Lung (tissue), 12 donors: ENCODE data around the gene VEPH1. TPM values are rescaled to one million over a fixed set of nuclear protein-coding genes. Genes with fewer than 3 reads are reported as not detected.

ENCODE experiments used
- ATAC-seq: fragments of 200-7000 bp; cut with Tn5 transposase; one replicate; pipeline ENCODE4 v1.9.1; 2020; ENCODE audit warnings: moderate number of reproducible peaks; ENCODE audit not compliant: insufficient read depth, low FRiP score
- DNase-seq, 3 donors: peaks; one replicate each; pipeline ENCODE4 v3.0.0-alpha.2; 2013 to 2017
- H3K27ac ChIP-seq, 2 donors: one replicate each; pipeline ENCODE4 v1.5.1; 2013; ENCODE audit warnings: mild to moderate bottlenecking in 2 of 2, moderate library complexity in 2 of 2, control low read depth in 1 of 2, inconsistent platforms in 1 of 2, low read depth in 1 of 2, low read length in 1 of 2
- H3K27me3 ChIP-seq, 3 donors: one replicate each; pipeline ENCODE4 v1.5.1; 2013; ENCODE audit warnings: low read length in 2 of 3; ENCODE audit not compliant: control insufficient read depth in 3 of 3, insufficient read depth in 3 of 3
- H3K36me3 ChIP-seq, 4 donors: one replicate each; pipeline ENCODE4 v1.5.1; 2013; ENCODE audit warnings: low read length in 4 of 4, mild to moderate bottlenecking in 1 of 4, moderate library complexity in 1 of 4; ENCODE audit not compliant: control insufficient read depth in 4 of 4, insufficient read depth in 4 of 4
- H3K4me1 ChIP-seq, 5 donors: one replicate each; pipeline ENCODE4 v1.5.1; 2013; ENCODE audit warnings: low read length in 5 of 5, mild to moderate bottlenecking in 2 of 5, moderate library complexity in 1 of 5; ENCODE audit not compliant: control insufficient read depth in 5 of 5, insufficient read depth in 5 of 5
- H3K4me3 ChIP-seq: one replicate; pipeline ENCODE4 v1.5.1; 2013; ENCODE audit warnings: mild to moderate bottlenecking, control low read depth, moderate library complexity
- H3K9ac ChIP-seq, 2 donors: one replicate each; pipeline ENCODE4 v1.5.1; 2013; ENCODE audit warnings: low read length in 2 of 2, control low read depth in 1 of 2; ENCODE audit not compliant: insufficient read depth in 1 of 2
- H3K9me3 ChIP-seq, 4 donors: one replicate each; pipeline ENCODE4 v1.5.1; 2013; ENCODE audit warnings: low read length in 3 of 4, mild to moderate bottlenecking in 1 of 4, moderate library complexity in 1 of 4; ENCODE audit not compliant: control insufficient read depth in 4 of 4, insufficient read depth in 3 of 4
- WGBS, 2 donors: extraction: QIAGEN DNeasy Blood & Tissue Kit; methylation state at CpG; one replicate each; pipeline ENCODE4 v1.1.7; 2013; 5-methylcytosine and 5-hydroxymethylcytosine counted together
- polyA plus RNA-seq, 2 donors: library from polyadenylated mRNA; stranded (reverse); fragments of 200-250 nt; gene quantifications; one replicate each; pipeline ENCODE4 v1.2.1, GENCODE V29; 2013
- total RNA-seq, 2 donors: library from RNA; depleted of rRNA in 1 of 2; stranded (reverse); fragments of >200 nt in 1 of 2; gene quantifications; one replicate each; pipeline ENCODE4 v1.2.1, GENCODE V29; 2014 to 2021
- TF ChIP-seq, protein P1 (sequence below): IDR thresholded peaks from 2 replicates; pipeline ENCODE4 v1.5.1; 2012; ENCODE audit warnings: mild to moderate bottlenecking; ENCODE audit errors: control extremely low read depth, extremely low read depth
- donor health status: control.
- donor health status: control.
- donor health status: Bipolar disorder and iron deficiency.
- donor health status: healthy.
- donor health status: DM: yes; HTN: yes; CAD: no.

VEPH1 gene
- total and polyA plus RNA-seq, 4 donors: 14.6 to 237 (median 65.5) TPM

DNA sequence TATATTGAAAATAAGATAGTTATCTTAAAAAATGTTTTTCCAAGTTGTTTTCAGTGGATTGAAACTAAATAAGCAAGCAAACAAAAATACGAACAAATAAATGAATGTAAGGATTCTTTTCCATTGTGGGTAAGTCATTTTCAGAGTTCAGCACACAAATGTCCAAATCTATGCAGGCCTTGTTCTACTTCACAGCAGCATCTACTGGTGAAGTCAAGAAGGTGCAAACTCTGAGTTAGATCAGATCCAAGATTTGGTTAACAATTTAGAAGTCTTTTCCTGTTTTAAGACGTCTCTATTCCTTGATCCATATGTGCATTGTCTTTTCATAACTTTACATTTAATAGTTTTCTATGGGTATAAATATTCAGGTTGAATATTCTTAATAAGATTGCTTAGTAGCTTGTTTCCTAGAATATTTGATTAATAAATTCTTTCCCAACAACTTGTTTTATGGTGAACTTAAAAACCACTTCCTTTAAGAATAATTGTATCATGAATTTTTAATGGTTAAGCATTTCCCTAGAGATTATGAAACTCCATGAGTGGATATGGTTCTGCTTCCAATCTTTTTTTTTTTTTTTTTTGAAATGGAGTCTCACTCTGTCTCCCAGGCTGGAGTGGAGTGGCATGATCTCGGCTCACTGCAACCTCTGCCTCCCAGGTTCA lies 56.1 kb downstream of the VEPH1 start:
- peaks cover 2 to 38% (median 6%) of the 10 kb centered on the region in 5 donors for H3K4me1 ChIP-seq
- no peak overlapping the region for H3K4me3 ChIP-seq
- H3K9me3 ChIP-seq: peaks cover 0 to 2% (median 0%) of the 10 kb centered on the region in 4 donors
- TF ChIP-seq, protein P1, sequence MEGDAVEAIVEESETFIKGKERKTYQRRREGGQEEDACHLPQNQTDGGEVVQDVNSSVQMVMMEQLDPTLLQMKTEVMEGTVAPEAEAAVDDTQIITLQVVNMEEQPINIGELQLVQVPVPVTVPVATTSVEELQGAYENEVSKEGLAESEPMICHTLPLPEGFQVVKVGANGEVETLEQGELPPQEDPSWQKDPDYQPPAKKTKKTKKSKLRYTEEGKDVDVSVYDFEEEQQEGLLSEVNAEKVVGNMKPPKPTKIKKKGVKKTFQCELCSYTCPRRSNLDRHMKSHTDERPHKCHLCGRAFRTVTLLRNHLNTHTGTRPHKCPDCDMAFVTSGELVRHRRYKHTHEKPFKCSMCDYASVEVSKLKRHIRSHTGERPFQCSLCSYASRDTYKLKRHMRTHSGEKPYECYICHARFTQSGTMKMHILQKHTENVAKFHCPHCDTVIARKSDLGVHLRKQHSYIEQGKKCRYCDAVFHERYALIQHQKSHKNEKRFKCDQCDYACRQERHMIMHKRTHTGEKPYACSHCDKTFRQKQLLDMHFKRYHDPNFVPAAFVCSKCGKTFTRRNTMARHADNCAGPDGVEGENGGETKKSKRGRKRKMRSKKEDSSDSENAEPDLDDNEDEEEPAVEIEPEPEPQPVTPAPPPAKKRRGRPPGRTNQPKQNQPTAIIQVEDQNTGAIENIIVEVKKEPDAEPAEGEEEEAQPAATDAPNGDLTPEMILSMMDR: no peak
- no peak for ATAC-seq
- DNase-seq: peak in 2 of 3 donors; percentile 73 to 74
- H3K9ac ChIP-seq: no peak overlapping the region
- 43 to 50% methylated on average over 3 of the region's 3 CpGs for WGBS, 2 donors
- H3K27ac ChIP-seq: no peak overlapping the region
- H3K27me3 ChIP-seq: no peaks in the 10 kb centered on the region
- H3K36me3 ChIP-seq: peaks cover 0 to 6% (median 2%) of the 10 kb centered on the region in 4 donors

DNA sequence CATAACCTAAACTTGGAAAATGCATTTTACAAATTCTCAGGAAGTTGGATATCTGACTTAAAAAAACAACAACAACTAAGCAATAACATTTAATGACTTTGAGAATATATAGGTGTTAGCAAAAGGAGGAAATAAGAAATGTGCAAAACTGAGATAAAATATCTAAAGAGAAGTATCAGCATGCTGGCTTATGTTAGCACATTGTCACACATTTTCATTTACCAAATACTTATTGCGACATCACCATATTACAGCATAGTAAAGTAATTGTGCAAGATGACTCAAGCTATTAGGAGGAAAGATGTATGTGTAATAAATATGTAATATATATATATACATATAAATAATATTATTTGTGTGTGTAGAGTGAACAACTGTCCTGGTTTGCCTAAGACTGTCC lies 57.4 kb downstream of the VEPH1 start:
- WGBS, 2 donors: 23 to 54% methylated on average over 1 of the region's 1 CpG
- Histone ChIP-seq H3K36me3 (peaks cover 0 to 6% (median 2%) of the 10 kb centered on the region in 4 donors), H3K27me3 (no peaks in the 10 kb centered on the region), H3K9ac (no peak overlapping the region), H3K9me3 (peaks cover 0 to 2% (median 0%) of the 10 kb centered on the region in 4 donors), H3K27ac (no peak overlapping the region), H3K4me1 (peaks cover 2 to 41% (median 6%) of the 10 kb centered on the region in 5 donors), H3K4me3 (no peak overlapping the region)
- ATAC-seq (no peak), DNase-seq (peak in 2 of 3 donors; percentile 92 to 95)
- TF ChIP-seq, protein P1: no peak

DNA sequence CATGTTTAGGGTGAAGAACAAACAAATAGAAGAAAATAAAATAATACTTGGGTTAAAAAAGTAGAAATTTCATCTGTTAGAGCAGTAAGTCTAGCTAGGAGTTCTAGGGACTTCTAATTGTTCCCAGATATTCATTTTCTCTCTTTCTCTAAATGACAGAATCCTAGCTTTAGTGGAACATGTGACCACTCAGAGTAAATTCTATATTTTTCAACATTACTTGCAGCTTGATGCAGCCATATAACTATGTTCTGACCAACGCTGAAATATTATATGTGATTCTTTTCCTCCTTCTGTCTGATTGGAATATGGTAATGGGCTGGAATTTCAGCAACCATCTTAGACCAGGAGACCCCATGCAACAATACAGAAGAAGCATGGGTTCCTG lies 58.4 kb downstream of the VEPH1 start:
- H3K9ac ChIP-seq: no peak overlapping the region
- peaks cover 2 to 42% (median 6%) of the 10 kb centered on the region in 5 donors for H3K4me1 ChIP-seq
- 84 to 94% methylated on average over 1 of the region's 1 CpG for WGBS, 2 donors
- H3K36me3 ChIP-seq: peaks cover 0 to 6% (median 2%) of the 10 kb centered on the region in 4 donors
- ATAC-seq (no peak), DNase-seq (no peak)
- H3K27me3 ChIP-seq: no peaks in the 10 kb centered on the region
- TF ChIP-seq, protein P1: no peak
- no peak overlapping the region for H3K27ac ChIP-seq
- no peak overlapping the region for H3K4me3 ChIP-seq
- peaks cover 0 to 2% (median 0%) of the 10 kb centered on the region in 4 donors for H3K9me3 ChIP-seq
